ENCODE measurements around the gene ESRRB.

Gene ESRRB

GRCh38 chr14:76502219-76502618, 126.3 kb downstream of the ESRRB start:
- TF ChIP-seq CTCF (IDR thresholded peaks at IDR 0.05; ENCODE audit: control insufficient read depth, insufficient read depth, low read depth, low read length, missing control alignments) = no peak
- DNase-seq (ENCODE audit: low read depth) = no peak
- no peak overlapping the region for H3K4me3 ChIP-seq (ENCODE audit: control insufficient read depth, low read depth, low read length)

GRCh38 chr14:76502638-76503037, 126.7 kb downstream of the ESRRB start:
- no peak overlapping the region for H3K4me3 ChIP-seq (ENCODE audit: control insufficient read depth, low read depth, low read length)
- no peak for DNase-seq (ENCODE audit: low read depth)
- TF ChIP-seq CTCF (IDR thresholded peaks at IDR 0.05; ENCODE audit: control insufficient read depth, insufficient read depth, low read depth, low read length, missing control alignments) = no peak

GRCh38 chr14:76509311-76509710, 133.4 kb downstream of the ESRRB start:
- no peak overlapping the region for H3K4me3 ChIP-seq (ENCODE audit: control insufficient read depth, low read depth, low read length)
- TF ChIP-seq CTCF (IDR thresholded peaks at IDR 0.05; ENCODE audit: control insufficient read depth, insufficient read depth, low read depth, low read length, missing control alignments) = no peak
- no peak for DNase-seq (ENCODE audit: low read depth)

GRCh38 chr14:76510181-76510580, 134.2 kb downstream of the ESRRB start:
- no peak for TF ChIP-seq CTCF (IDR thresholded peaks at IDR 0.05; ENCODE audit: control insufficient read depth, insufficient read depth, low read depth, low read length, missing control alignments)
- H3K4me3 ChIP-seq (ENCODE audit: control insufficient read depth, low read depth, low read length) = no peak overlapping the region
- DNase-seq (ENCODE audit: low read depth) = no peak

- no peak overlapping the region for H3K4me3 ChIP-seq (ENCODE audit: control insufficient read depth, low read depth, low read length)
- peak; percentile 22 for TF ChIP-seq CTCF (IDR thresholded peaks at IDR 0.05; ENCODE audit: control insufficient read depth, insufficient read depth, low read depth, low read length, missing control alignments)
- no peak for DNase-seq (ENCODE audit: low read depth)
Observed at GRCh38 chr14:76514213-76514998, 138.5 kb downstream of the ESRRB start.

GRCh38 chr14:76516884-76517283, 140.9 kb downstream of the ESRRB start:
- no peak for DNase-seq (ENCODE audit: low read depth)
- H3K4me3 ChIP-seq (ENCODE audit: control insufficient read depth, low read depth, low read length) = no peak overlapping the region
- no peak for TF ChIP-seq CTCF (IDR thresholded peaks at IDR 0.05; ENCODE audit: control insufficient read depth, insufficient read depth, low read depth, low read length, missing control alignments)
